PC-9 (cell line): ENCODE results near the gene KCNK7. TPM values are rescaled to one million over a fixed set of nuclear protein-coding genes. Genes with fewer than 3 reads are reported as not detected.

Experiments
- BruUV-seq: library from RNA; stranded (reverse); fragments of 400-500 nt; replicated peaks from 2 replicates; lab custom pipeline; 2021; lab: Mats Ljungman, UMichigan
- CTCF ChIA-PET: fragments of 300-600 bp; sonication (Branson Sonifier 250); formaldehyde crosslinking; loops from one replicate; lab custom pipeline; 2022; ENCODE audit warnings: antibody characterized with exemption; lab: Charles Lee
- POLR2A ChIA-PET: fragments of 300-600 bp; sonication (Branson Sonifier 250); formaldehyde crosslinking; loops from one replicate; lab custom pipeline; 2022; ENCODE audit warnings: antibody characterized with exemption; ENCODE audit not compliant: unreplicated experiment; lab: Charles Lee
- DNase-seq, 2 experiments: peaks; one replicate each; pipeline versions ENCODE4 v3.0.0 to v3.0.0-alpha.2; 2015 to 2022; ENCODE audit warnings: mixed read lengths in 1 of 2
- H2AFZ ChIP-seq: fragments of 200-600 bp; sonication (generic); 2 replicates; pipeline ENCODE4 v1.8.1; 2017; ENCODE audit warnings: antibody characterized with exemption
- H3F3A ChIP-seq: fragments of 200-600 bp; sonication (generic); 2 replicates; pipeline ENCODE4 v1.8.1; 2017; ENCODE audit warnings: antibody characterized with exemption, mild to moderate bottlenecking, low read depth; ENCODE audit not compliant: insufficient read depth
- H3K27ac ChIP-seq: fragments of 200-600 bp; sonication (generic); 2 replicates; pipeline ENCODE4 v1.6.1; 2016; ENCODE audit warnings: mixed run types
- H3K27me3 ChIP-seq: fragments of 200-600 bp; sonication (generic); 2 replicates; pipeline ENCODE4 v1.6.1; 2016; ENCODE audit warnings: low read depth, mixed run types; ENCODE audit not compliant: insufficient read depth
- H3K36me3 ChIP-seq: fragments of 200-600 bp; sonication (generic); 2 replicates; pipeline ENCODE4 v1.6.1; 2016; ENCODE audit warnings: low read depth, mixed run types
- H3K4me1 ChIP-seq: fragments of 200-600 bp; sonication (generic); replicated peaks from 2 replicates; pipeline ENCODE4 v1.6.1; 2016; ENCODE audit warnings: mixed run types; ENCODE audit not compliant: insufficient read depth
- H3K4me2 ChIP-seq: fragments of 200-600 bp; sonication (generic); 2 replicates; pipeline ENCODE4 v1.6.1; 2017; ENCODE audit warnings: mixed run types
- H3K4me3 ChIP-seq: fragments of 200-600 bp; sonication (generic); 2 replicates; pipeline ENCODE4 v1.6.1; 2016; ENCODE audit warnings: mixed run types
- H3K79me2 ChIP-seq: fragments of 200-600 bp; sonication (generic); 2 replicates; pipeline ENCODE4 v1.6.1; 2017; ENCODE audit warnings: low read depth, mixed run types
- H3K9me2 ChIP-seq: fragments of 200-600 bp; sonication (generic); 2 replicates; pipeline ENCODE4 v1.8.1; 2017; ENCODE audit warnings: mild to moderate bottlenecking; ENCODE audit not compliant: insufficient read depth
- H3K9me3 ChIP-seq: fragments of 200-600 bp; sonication (generic); 2 replicates; pipeline ENCODE4 v1.8.1; 2016; ENCODE audit warnings: low read depth; ENCODE audit not compliant: insufficient read depth
- H4K20me1 ChIP-seq: fragments of 200-600 bp; sonication (generic); 2 replicates; pipeline ENCODE4 v1.8.1; 2017; ENCODE audit not compliant: insufficient read depth
- CTCF ChIP-seq: fragments of 200-600 bp; sonication (generic); conservative IDR thresholded peaks from 2 replicates; pipeline ENCODE4 v1.6.1; 2017; ENCODE audit warnings: mixed run types, antibody characterized with exemption, mild to moderate bottlenecking, moderate library complexity
- EZH2 ChIP-seq: fragments of 200-600 bp; sonication (generic); IDR thresholded peaks from 2 replicates; pipeline ENCODE4 v1.8.0; 2017; ENCODE audit warnings: antibody characterized with exemption, low read depth
- intact Hi-C: fragments of 100-400 bp; cut with micrococcal nuclease; formaldehyde crosslinking; loops from one replicate; pipeline ENCODE4 v1.10.0; 2022; ENCODE audit not compliant: unreplicated experiment
- total RNA-seq: library from RNA; stranded (reverse); gene quantifications from 2 replicates; pipeline ENCODE4 v1.2.3, GENCODE V29; 2021

KCNK7 gene
- total RNA-seq, 1 experiment from 2014 or later: not detected

- no peak overlapping the region for H2AFZ ChIP-seq
- no peak for TF ChIP-seq CTCF
- no peak for TF ChIP-seq EZH2
- H3K4me2 ChIP-seq: peak overlapping the region; percentile 91
- peaks cover 17% of the 10 kb centered on the region for H3K4me1 ChIP-seq
- H3K79me2 ChIP-seq: no peaks in the 10 kb centered on the region
- peak in 1 of 2 experiments; percentile 16 for DNase-seq
- CTCF ChIA-PET: interaction anchor here (0.6 to 1.2 kb wide), 2 partner anchors 220 to 247 kb away, joined by 3 to 5 read pairs; no protein-coding TSS in a partner anchor
- H3K4me3 ChIP-seq: peak overlapping the region; percentile 57; the same call in 1 of the 2 replicates
- intact Hi-C loops: loop anchor here (5.0 kb wide), 2 partner anchors 180 to 250 kb away; partner anchors contain the start of gene FIBP
- H3K36me3 ChIP-seq: peaks cover 14% of the 10 kb centered on the region
- POLR2A ChIA-PET: interaction anchor here (0.7 kb wide), 1 partner anchor 270 kb away, joined by 3 read pairs; no protein-coding TSS in a partner anchor
- H4K20me1 ChIP-seq: peaks cover 10% of the 10 kb centered on the region
- no peaks in the 10 kb centered on the region for H3K9me2 ChIP-seq
- H3K27me3 ChIP-seq: no peaks in the 10 kb centered on the region
- no peaks in the 10 kb centered on the region for H3K9me3 ChIP-seq
- peak overlapping the region; percentile 18 for H3K27ac ChIP-seq
- H3F3A ChIP-seq: peaks cover 36% of the 10 kb centered on the region
- no TSS peak for BruUV-seq
Measured at GRCh38 chr11:65637032-65637557, 41.5 kb upstream of the KCNK7 start.

- Histone ChIP-seq H3K79me2 (no peaks in the 10 kb centered on the region), H3K4me3 (no peak overlapping the region), H3F3A (peaks cover 36% of the 10 kb centered on the region), H3K9me2 (no peaks in the 10 kb centered on the region), H3K36me3 (peaks cover 17% of the 10 kb centered on the region), H3K4me2 (peak overlapping the region; percentile 91; the same call in 1 of the 2 replicates), H3K27me3 (no peaks in the 10 kb centered on the region), H3K4me1 (peaks cover 17% of the 10 kb centered on the region), H4K20me1 (peaks cover 10% of the 10 kb centered on the region), H2AFZ (no peak overlapping the region), H3K27ac (peak overlapping the region; percentile 18; the same call in 1 of the 2 replicates), H3K9me3 (no peaks in the 10 kb centered on the region)
- TF ChIP-seq EZH2 (no peak), CTCF (no peak)
- peak in 1 of 2 experiments; percentile 9 for DNase-seq
- ChIA-PET CTCF (interaction anchor here (0.7 kb wide), 1 partner anchor 573 kb away, joined by 3 read pairs; no protein-coding TSS in a partner anchor), POLR2A (no interaction called here)
- BruUV-seq: no TSS peak
- intact Hi-C loops: loop anchor here (5.0 kb wide), 2 partner anchors 181 to 251 kb away; partner anchors contain the start of gene FIBP
Measured at GRCh38 chr11:65636108-65637031, 40.8 kb upstream of the KCNK7 start.
